CD4-positive, alpha-beta T cell treated with Interferon gamma for 1 hour (primary cell): ENCODE data around the gene JHY.
A peak's percentile ranks its signal among the peaks of the same experiment; 100 is the strongest.
"Not testable (repeated sequence)": the region's sequence is repeated elsewhere in the genome, so short reads cannot be mapped to it uniquely, and the experiment has no call there.

Source experiments
- DNase-seq: peaks from one replicate; pipeline ENCODE4 v3.0.0-alpha.2; 2020

JHY gene

GRCh38 chr11:122882189-122882856 is at the start of gene JHY:
TSS of gene JHY (plus strand) at chr11:122882759. CDS start at chr11:122885850, 3,091 bp downstream.
- DNase-seq: peak; percentile 61

- no peak for DNase-seq
Observed at GRCh38 chr11:122833846-122834464, 48.6 kb upstream of the JHY start.

GRCh38 chr11:122836916-122837315 is 45.6 kb upstream of the JHY start:
- DNase-seq: no peak

GRCh38 chr11:122837528-122838346 is 44.8 kb upstream of the JHY start:
- no peak for DNase-seq

GRCh38 chr11:122843281-122844141 is 39.0 kb upstream of the JHY start:
- peak; percentile 52 for DNase-seq

GRCh38 chr11:122847466-122847865 is 35.1 kb upstream of the JHY start:
- DNase-seq: peak; percentile 11

- DNase-seq: no peak
Observed at GRCh38 chr11:122848186-122848585, 34.4 kb upstream of the JHY start.

- peak; percentile 56 for DNase-seq
Observed at GRCh38 chr11:122850076-122850631, 32.4 kb upstream of the JHY start.

- peak; percentile 14 for DNase-seq
Observed at GRCh38 chr11:122851366-122851966, 31.1 kb upstream of the JHY start.

GRCh38 chr11:122852074-122852795 is 30.3 kb upstream of the JHY start:
- DNase-seq: no peak

- DNase-seq: no peak
Observed at GRCh38 chr11:122852796-122853160, 29.8 kb upstream of the JHY start.

GRCh38 chr11:122853261-122853660 is 29.3 kb upstream of the JHY start:
- no peak for DNase-seq

GRCh38 chr11:122853971-122854446 is 28.6 kb upstream of the JHY start:
- no peak for DNase-seq

GRCh38 chr11:122861631-122862030 is 20.9 kb upstream of the JHY start:
- no peak for DNase-seq

- DNase-seq: no peak
Observed at GRCh38 chr11:122862091-122862490, 20.5 kb upstream of the JHY start.

GRCh38 chr11:122863154-122863553 is 19.4 kb upstream of the JHY start:
- not testable (repeated sequence) for DNase-seq

GRCh38 chr11:122863704-122864326 is 18.7 kb upstream of the JHY start:
- DNase-seq: no peak

GRCh38 chr11:122864386-122865115 is 18.0 kb upstream of the JHY start:
- DNase-seq: no peak

- no peak for DNase-seq
Observed at GRCh38 chr11:122869622-122870021, 12.9 kb upstream of the JHY start.

- DNase-seq: no peak
Observed at GRCh38 chr11:122871302-122871701, 11.3 kb upstream of the JHY start.
